GM19025 (cell line): ENCODE results near the gene LGALS7.

ENCODE experiments used
- ATAC-seq: cut with Tn5 transposase; IDR thresholded peaks from one replicate; pipeline ENCODE4 v1.9.1; 2021; ENCODE audit warnings: mild to moderate bottlenecking, low read depth, moderate library complexity; ENCODE audit not compliant: unreplicated experiment

The LGALS7 gene

DNA sequence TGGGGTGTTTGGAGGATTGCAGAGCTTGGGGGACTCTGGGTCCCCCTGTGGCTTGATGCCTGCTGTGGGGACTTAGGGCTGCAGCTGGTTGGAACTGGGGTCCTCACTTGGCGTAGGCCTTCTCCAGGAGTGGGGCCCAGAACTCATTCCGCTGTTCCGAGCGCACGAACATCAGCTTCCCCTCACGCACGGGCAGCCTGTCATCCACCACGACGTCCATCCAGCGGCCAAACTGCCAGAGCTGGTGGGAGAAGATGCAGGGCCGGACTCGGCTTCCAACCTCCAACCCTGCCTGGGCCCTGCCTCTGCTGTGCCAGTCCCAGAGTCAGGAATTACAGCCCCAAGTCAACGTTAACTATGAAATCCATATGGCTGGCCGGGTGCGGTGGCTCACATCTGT, 31.6 kb downstream of the LGALS7 start:
- ATAC-seq = no peak

DNA sequence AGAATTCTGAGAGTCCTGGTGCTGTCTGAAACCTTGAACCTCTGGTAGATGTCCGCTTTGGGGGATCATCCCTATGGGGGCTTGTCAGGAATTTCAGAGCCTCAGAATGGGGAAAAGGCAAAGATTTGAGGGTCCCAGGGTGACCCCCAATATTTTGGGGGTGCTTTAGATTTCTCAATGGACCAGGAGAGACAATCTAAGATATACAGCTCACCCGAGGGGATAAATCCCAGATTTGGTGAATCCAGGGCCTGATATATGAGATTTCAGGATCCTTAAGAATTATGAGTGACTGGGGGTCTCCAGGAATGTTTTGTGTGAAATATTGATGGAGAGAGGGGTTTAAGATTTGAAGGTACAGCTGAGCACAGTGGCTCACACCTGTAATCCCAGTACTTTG, 32.4 kb downstream of the LGALS7 start:
- no peak for ATAC-seq

- ATAC-seq = no peak
Observed at GRCh38 chr19:38740257-38740592, 33.1 kb downstream of the LGALS7 start.

- ATAC-seq = no peak
Observed at GRCh38 chr19:38739440-38740256, 33.7 kb downstream of the LGALS7 start.

- no peak for ATAC-seq
Observed at GRCh38 chr19:38737921-38738737, 35.2 kb downstream of the LGALS7 start.

DNA sequence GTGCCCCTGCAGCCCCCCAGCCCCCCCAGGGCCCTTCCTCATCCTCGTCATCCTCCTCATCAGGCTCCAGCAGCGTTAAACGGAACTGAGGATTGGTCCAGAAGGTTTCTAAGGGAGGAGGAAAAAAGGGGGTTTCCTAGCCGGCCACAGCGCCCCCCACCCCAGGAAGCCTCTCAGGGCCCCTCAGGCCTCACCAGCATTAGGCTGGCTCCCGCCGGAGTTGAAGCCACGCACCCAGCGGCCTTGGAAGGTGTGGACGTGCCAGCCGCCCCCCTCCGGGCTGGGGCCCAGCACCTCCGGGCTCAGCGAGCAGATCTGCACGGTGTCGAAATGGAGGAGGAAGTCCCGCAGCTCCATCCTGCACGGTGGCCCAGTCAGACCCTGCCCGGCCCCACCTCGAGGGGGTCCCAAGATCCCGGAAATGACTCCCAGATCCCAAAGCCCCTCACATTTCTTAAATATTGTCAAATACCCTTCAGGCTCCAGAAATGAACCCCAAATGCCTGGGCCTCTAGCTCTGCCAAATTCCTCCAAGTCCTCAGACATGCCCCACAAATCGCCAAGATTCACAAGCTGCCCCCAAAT, 35.9 kb downstream of the LGALS7 start:
- ATAC-seq = no peak

- ATAC-seq = no peak
Observed at GRCh38 chr19:38736413-38737280, 36.7 kb downstream of the LGALS7 start.

GRCh38 chr19:38736036-38736412, 37.3 kb downstream of the LGALS7 start:
- no peak for ATAC-seq

GRCh38 chr19:38735257-38735686, 38.0 kb downstream of the LGALS7 start:
- no peak for ATAC-seq

GRCh38 chr19:38734426-38735256, 38.7 kb downstream of the LGALS7 start:
- ATAC-seq = no peak

DNA sequence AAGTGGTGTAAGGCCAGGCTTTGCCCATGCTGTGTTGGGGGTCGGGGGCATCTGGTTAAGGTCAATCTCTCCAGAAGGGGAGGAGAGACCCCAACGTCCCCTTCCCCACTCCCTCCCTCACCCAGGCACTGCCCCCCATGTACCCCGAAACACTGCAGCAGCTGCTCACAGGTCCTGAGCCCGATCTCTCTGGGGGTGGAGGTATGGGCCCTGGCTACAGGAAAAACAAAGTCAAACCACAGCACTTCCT, 39.2 kb downstream of the LGALS7 start:
- ATAC-seq = no peak

DNA sequence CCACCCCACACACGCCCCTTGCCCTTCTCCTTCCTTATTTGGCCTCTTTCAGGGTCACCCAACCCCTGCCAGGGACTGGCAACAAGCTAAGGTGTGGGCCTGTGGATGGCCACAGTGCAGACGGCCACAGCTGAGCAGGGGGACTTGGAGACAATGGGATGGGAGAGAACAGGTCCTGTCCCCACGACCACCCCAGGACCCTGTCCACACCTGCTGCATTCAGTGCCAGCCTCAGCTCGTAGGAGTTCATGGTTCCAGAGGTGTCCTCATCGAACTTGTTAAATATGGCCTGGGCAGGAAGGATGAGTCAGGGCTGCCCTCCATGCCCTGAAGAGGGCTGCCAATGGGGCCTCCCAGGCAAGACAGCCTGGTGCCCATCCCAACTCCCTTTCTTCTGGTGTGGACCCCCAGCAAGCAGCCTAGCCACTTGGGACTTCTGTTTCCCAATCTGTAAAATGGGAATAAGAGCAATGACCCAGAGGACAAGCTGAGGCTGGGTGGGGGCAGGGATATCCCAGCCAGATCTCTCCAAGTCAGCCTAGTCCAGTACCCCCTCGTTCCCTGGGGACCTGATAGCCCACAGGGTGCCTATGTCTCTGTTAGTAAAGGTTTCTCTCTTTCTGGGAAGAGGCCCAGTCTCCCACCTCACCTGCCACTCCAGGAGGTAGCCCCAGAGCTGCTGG, 39.7 kb downstream of the LGALS7 start:
- ATAC-seq = no peak

DNA sequence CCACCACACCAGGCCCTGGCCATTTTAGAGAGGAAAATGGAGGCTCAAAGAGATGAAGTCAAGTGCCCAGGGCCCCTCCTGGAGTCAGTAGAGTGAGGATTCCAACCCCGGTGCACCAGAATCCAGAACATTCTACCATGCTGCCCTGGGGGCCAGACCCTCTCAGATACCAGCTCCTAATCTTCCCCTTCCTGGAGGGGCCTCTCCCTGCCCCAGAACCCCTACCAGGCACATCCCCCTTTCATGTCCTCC, 40.1 kb downstream of the LGALS7 start:
- ATAC-seq = no peak

DNA sequence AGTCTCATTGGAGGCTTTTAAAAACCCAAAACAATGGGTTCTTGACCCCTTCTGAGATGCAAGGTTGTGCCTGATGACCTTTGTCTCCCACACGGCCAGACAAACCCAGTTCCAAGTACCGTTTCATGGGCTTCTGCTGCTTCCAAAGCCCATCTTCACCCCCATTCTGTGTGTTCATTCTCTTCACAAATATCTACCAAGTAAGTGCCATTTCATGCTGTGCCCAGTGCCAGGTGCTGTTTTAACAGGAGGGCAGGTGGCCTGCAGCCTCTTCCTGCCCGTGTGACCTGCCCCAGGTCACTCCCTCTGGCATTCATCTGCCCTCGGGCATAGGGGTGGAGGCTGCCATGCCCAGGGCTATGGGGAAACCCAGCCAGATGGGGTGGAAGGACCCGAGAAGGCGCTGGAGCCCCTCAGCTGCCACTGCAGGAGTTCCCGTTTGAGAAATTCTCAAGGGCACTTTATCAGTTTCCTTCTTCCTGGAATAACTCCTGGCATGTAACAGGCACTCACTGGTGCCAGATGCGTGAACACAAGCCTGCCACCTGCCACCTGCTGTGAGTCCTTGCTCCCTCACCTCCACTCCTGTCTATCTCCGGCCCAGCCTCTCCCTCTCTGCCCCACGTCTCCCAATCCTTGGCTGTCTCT, 41.5 kb downstream of the LGALS7 start:
- no peak for ATAC-seq

DNA sequence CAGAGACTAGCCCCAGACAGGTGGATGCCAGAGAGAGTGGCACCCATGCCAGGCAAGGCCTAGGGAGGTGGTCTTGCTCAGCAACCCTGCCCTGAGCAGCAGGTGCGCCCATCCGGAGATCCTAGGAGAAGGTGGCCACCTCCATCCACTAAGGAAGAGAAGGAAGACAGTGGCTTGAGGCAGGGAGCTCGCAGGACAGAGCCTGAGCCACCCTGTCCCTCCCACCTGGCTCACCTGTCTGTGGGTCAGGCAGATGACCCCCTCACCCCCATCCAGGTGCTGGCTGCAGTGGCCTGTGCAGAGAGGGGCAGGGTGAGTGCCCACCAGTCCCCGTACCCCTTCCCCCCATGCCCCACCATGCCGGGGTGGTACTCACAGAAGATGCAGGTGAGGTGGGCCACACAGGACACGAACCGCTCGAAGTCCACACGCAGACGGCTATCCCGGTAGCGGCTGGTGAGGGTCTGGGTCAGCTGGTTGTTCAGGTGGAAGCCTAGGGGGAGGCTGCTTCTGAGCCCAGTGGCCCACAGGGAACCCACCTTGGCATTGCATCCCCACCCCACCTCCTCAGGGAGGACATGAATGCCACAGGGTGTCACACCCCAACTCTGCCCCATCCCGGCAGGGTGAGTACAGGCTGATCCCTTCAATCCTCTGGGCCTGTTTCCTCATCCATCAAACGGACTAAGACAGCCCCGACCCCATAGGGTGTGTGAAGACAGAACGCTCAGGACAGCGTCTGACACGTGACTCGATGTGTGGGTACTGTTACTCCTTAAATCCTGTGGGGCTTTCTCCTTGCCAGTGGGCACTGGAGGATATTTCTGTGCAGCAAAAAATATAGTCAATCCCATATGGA, 42.4 kb downstream of the LGALS7 start:
- no peak for ATAC-seq

DNA sequence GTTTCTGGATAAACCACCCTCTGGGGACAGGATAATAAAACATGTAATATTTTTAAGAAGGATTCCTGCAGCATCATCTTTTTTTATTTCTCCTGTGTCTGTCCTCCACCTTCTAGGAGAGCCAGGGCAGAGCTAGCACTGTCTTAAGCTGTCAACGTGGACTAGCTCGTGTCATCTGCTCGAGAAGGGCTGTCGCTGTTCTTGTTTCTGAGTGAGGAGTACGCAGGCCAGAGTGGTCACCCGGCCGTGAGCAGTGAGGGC, 42.9 kb downstream of the LGALS7 start:
- ATAC-seq = no peak

- no peak for ATAC-seq
Observed at GRCh38 chr19:38729653-38730469, 43.5 kb downstream of the LGALS7 start.
